Immature natural killer cell (primary cell): ENCODE measurements around the gene NTM. TPM values are rescaled to one million over a fixed set of nuclear protein-coding genes. Genes with fewer than 3 reads are reported as not detected.

Experiments
- DNase-seq, 3 donors: peaks; one replicate each; pipeline ENCODE4 v3.0.0; 2022; ENCODE audit warnings: mixed read lengths in 1 of 3
- H3K27ac Mint-ChIP-seq, 6 donors: one replicate each; pipeline ENCODE4 v1.8.0; 2020; ENCODE audit warnings: mixed read lengths in 6 of 6, mild to moderate bottlenecking in 5 of 6, inconsistent platforms in 4 of 6, moderate library complexity in 3 of 6
- H3K27me3 Mint-ChIP-seq, 3 donors: one replicate each; pipeline ENCODE4 v1.8.0; 2020 to 2021; ENCODE audit warnings: low read depth in 3 of 3, mild to moderate bottlenecking in 3 of 3, mixed read lengths in 3 of 3, moderate library complexity in 3 of 3, inconsistent platforms in 1 of 3
- H3K36me3 Mint-ChIP-seq, 3 donors: one replicate each; pipeline ENCODE4 v1.8.0; 2020; ENCODE audit warnings: mixed read lengths in 3 of 3, inconsistent platforms in 2 of 3, mild to moderate bottlenecking in 2 of 3
- H3K4me1 Mint-ChIP-seq, 2 donors: one replicate each; pipeline ENCODE4 v1.8.0; 2020; ENCODE audit warnings: inconsistent platforms in 2 of 2, mild to moderate bottlenecking in 2 of 2, mixed read lengths in 2 of 2, moderate library complexity in 1 of 2
- H3K4me3 Mint-ChIP-seq, 5 donors: one replicate each; pipeline ENCODE4 v1.8.0; 2020; ENCODE audit warnings: mild to moderate bottlenecking in 5 of 5, mixed read lengths in 5 of 5, inconsistent platforms in 3 of 5, moderate library complexity in 3 of 5
- H3K9me3 Mint-ChIP-seq, 6 donors: one replicate each; pipeline ENCODE4 v1.8.0; 2020; ENCODE audit warnings: mild to moderate bottlenecking in 6 of 6, mixed read lengths in 6 of 6, inconsistent platforms in 4 of 6, moderate library complexity in 3 of 6
- polyA plus RNA-seq, 3 donors: library from polyadenylated mRNA; unstranded; fragments of 300-500 nt; fragmentation: Illumina TruSeq; gene quantifications; one replicate each; pipeline ENCODE4 v1.2.3, GENCODE V29; 2021

Gene NTM
- polyA plus RNA-seq, 3 donors from 2014 or later: not detected

DNA sequence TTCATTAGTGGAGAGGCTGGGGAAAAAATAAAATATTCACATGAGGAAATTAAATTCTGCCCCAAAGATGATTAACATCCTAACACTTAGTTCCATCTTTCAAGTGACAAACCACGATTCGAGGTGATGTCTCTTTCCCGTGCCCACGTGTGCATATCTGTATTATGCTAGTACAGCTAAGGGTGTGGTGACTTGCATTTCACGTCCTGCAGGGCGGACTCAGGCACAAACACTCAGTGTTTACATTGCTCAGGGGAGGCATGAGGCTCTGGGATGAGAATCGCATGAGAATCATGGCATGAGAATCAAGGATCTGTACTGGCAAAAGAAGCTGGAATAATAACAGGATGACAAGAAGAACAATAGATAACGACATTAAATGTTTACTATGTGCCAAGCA, 179.4 kb downstream of the NTM start:
- Mint-ChIP-seq H3K36me3 (peaks cover 0 to 4% (median 0%) of the 10 kb centered on the region in 3 donors), H3K4me3 (no peak overlapping the region), H3K27me3 (peaks cover 0 to 6% (median 0%) of the 10 kb centered on the region in 3 donors), H3K27ac (no peak overlapping the region), H3K9me3 (peaks cover 0 to 2% (median 0%) of the 10 kb centered on the region in 6 donors), H3K4me1 (no peaks in the 10 kb centered on the region)
- no peak for DNase-seq

- no peaks in the 10 kb centered on the region for H3K36me3 Mint-ChIP-seq
- no peaks in the 10 kb centered on the region for H3K4me1 Mint-ChIP-seq
- no peak for DNase-seq
- no peak overlapping the region for H3K27ac Mint-ChIP-seq
- H3K9me3 Mint-ChIP-seq: peaks cover 0 to 5% (median 0%) of the 10 kb centered on the region in 6 donors
- H3K27me3 Mint-ChIP-seq: peaks cover 0 to 4% (median 0%) of the 10 kb centered on the region in 3 donors
- no peak overlapping the region for H3K4me3 Mint-ChIP-seq
These were observed 189.9 kb downstream of the NTM start for GRCh38 chr11:131560287-131560686.

GRCh38 chr11:131561501-131561900, 191.1 kb downstream of the NTM start:
- Mint-ChIP-seq H3K4me1 (no peaks in the 10 kb centered on the region), H3K27ac (no peak overlapping the region), H3K36me3 (no peaks in the 10 kb centered on the region), H3K27me3 (peaks cover 0 to 4% (median 0%) of the 10 kb centered on the region in 3 donors), H3K4me3 (no peak overlapping the region), H3K9me3 (peaks cover 0 to 5% (median 0%) of the 10 kb centered on the region in 6 donors)
- DNase-seq: no peak

GRCh38 chr11:131561972-131562371, 191.6 kb downstream of the NTM start:
- Mint-ChIP-seq H3K4me3 (no peak overlapping the region), H3K36me3 (no peaks in the 10 kb centered on the region), H3K27ac (no peak overlapping the region), H3K9me3 (peaks cover 0 to 4% (median 0%) of the 10 kb centered on the region in 6 donors), H3K4me1 (no peaks in the 10 kb centered on the region), H3K27me3 (peaks cover 0 to 4% (median 0%) of the 10 kb centered on the region in 3 donors)
- DNase-seq: no peak

- Mint-ChIP-seq H3K9me3 (peaks cover 0 to 3% (median 0%) of the 10 kb centered on the region in 6 donors), H3K4me1 (no peaks in the 10 kb centered on the region), H3K4me3 (no peak overlapping the region), H3K27me3 (peaks cover 0 to 1% (median 0%) of the 10 kb centered on the region in 3 donors), H3K27ac (no peak overlapping the region), H3K36me3 (no peaks in the 10 kb centered on the region)
- no peak for DNase-seq
These were observed 197.9 kb downstream of the NTM start for GRCh38 chr11:131568318-131568717.

- Mint-ChIP-seq H3K36me3 (no peaks in the 10 kb centered on the region), H3K27me3 (peaks cover 0 to 1% (median 0%) of the 10 kb centered on the region in 3 donors), H3K4me3 (no peak overlapping the region), H3K9me3 (peaks cover 0 to 2% (median 0%) of the 10 kb centered on the region in 6 donors), H3K27ac (no peak overlapping the region), H3K4me1 (no peaks in the 10 kb centered on the region)
- no peak for DNase-seq
These were observed 201.2 kb downstream of the NTM start for GRCh38 chr11:131571571-131571970.

- no peak for DNase-seq
- Mint-ChIP-seq H3K36me3 (no peaks in the 10 kb centered on the region), H3K9me3 (peaks cover 0 to 2% (median 0%) of the 10 kb centered on the region in 6 donors), H3K27me3 (peaks cover 0 to 1% (median 0%) of the 10 kb centered on the region in 3 donors), H3K4me1 (no peaks in the 10 kb centered on the region), H3K4me3 (no peak overlapping the region), H3K27ac (no peak overlapping the region)
These were observed 202.0 kb downstream of the NTM start for GRCh38 chr11:131572423-131572822.

DNA sequence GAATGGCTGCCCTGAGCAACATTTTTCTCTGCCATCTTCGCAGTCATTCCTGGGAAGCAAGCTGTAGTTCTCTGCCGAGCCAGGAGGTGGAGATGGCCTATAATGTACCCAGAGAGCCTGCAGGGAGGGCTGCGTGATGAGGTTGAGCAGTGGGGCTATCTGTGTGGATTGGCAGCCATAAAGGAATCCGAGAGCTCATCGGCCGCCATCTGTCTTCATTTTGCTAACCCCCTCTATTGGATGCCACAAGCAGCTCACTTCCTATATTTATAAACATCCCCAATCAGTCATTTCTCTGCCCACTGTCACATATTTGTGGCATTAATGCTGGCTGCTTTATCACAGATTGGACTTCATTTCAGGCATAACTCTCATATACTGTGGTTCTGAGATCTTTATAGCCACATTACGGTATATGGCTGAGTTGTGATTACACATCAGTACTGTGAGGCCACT, 209.5 kb downstream of the NTM start:
- peaks cover 0 to 6% (median 0%) of the 10 kb centered on the region in 6 donors for H3K9me3 Mint-ChIP-seq
- peaks cover 0 to 3% (median 1%) of the 10 kb centered on the region in 3 donors for H3K27me3 Mint-ChIP-seq
- H3K27ac Mint-ChIP-seq: no peak overlapping the region
- no peaks in the 10 kb centered on the region for H3K4me1 Mint-ChIP-seq
- H3K4me3 Mint-ChIP-seq: no peak overlapping the region
- DNase-seq: no peak
- no peaks in the 10 kb centered on the region for H3K36me3 Mint-ChIP-seq

GRCh38 chr11:131580476-131580875, 210.1 kb downstream of the NTM start:
- H3K36me3 Mint-ChIP-seq: no peaks in the 10 kb centered on the region
- peaks cover 0 to 3% (median 1%) of the 10 kb centered on the region in 3 donors for H3K27me3 Mint-ChIP-seq
- no peaks in the 10 kb centered on the region for H3K4me1 Mint-ChIP-seq
- peaks cover 0 to 6% (median 0%) of the 10 kb centered on the region in 6 donors for H3K9me3 Mint-ChIP-seq
- no peak for DNase-seq
- no peak overlapping the region for H3K27ac Mint-ChIP-seq
- no peak overlapping the region for H3K4me3 Mint-ChIP-seq

DNA sequence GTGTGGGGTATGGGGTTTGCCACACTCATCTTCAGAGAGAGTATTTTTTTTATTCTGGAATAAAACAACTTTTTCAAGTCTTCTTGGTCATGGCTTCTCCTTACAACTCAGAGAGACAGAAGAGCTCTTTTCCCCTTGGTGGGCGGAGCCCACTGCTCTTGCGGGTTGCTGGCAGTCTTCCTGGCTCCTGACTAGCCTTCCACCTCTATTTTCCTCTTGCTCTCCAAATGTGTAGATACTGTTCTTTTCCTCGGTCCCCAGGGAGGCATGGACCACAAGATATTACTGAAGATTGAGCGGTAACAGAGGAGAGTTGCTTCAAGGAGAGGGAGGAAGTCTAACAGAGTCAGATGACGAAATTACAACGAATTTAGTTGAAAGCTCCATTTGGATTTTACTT, 210.6 kb downstream of the NTM start:
- Mint-ChIP-seq H3K4me3 (no peak overlapping the region), H3K27ac (no peak overlapping the region), H3K9me3 (peaks cover 0 to 6% (median 0%) of the 10 kb centered on the region in 6 donors), H3K27me3 (peaks cover 0 to 3% (median 1%) of the 10 kb centered on the region in 3 donors), H3K4me1 (no peaks in the 10 kb centered on the region), H3K36me3 (no peaks in the 10 kb centered on the region)
- no peak for DNase-seq

GRCh38 chr11:131582021-131582525, 211.7 kb downstream of the NTM start:
- Mint-ChIP-seq H3K4me1 (no peaks in the 10 kb centered on the region), H3K36me3 (no peaks in the 10 kb centered on the region), H3K27ac (no peak overlapping the region), H3K4me3 (no peak overlapping the region), H3K9me3 (peaks cover 0 to 4% (median 0%) of the 10 kb centered on the region in 6 donors), H3K27me3 (peaks cover 0 to 3% (median 1%) of the 10 kb centered on the region in 3 donors)
- no peak for DNase-seq

- Mint-ChIP-seq H3K27ac (no peak overlapping the region), H3K9me3 (peaks cover 0 to 4% (median 0%) of the 10 kb centered on the region in 6 donors), H3K4me1 (no peaks in the 10 kb centered on the region), H3K27me3 (peaks cover 0 to 3% (median 1%) of the 10 kb centered on the region in 3 donors), H3K4me3 (no peak overlapping the region), H3K36me3 (no peaks in the 10 kb centered on the region)
- no peak for DNase-seq
These were observed 213.0 kb downstream of the NTM start for GRCh38 chr11:131583421-131583820.

- H3K4me1 Mint-ChIP-seq: no peaks in the 10 kb centered on the region
- no peak overlapping the region for H3K27ac Mint-ChIP-seq
- no peak for DNase-seq
- H3K27me3 Mint-ChIP-seq: peaks cover 0 to 3% (median 1%) of the 10 kb centered on the region in 3 donors
- no peak overlapping the region for H3K4me3 Mint-ChIP-seq
- no peaks in the 10 kb centered on the region for H3K36me3 Mint-ChIP-seq
- H3K9me3 Mint-ChIP-seq: peaks cover 0 to 3% (median 0%) of the 10 kb centered on the region in 6 donors
These were observed 213.5 kb downstream of the NTM start for GRCh38 chr11:131583938-131584337.

DNA sequence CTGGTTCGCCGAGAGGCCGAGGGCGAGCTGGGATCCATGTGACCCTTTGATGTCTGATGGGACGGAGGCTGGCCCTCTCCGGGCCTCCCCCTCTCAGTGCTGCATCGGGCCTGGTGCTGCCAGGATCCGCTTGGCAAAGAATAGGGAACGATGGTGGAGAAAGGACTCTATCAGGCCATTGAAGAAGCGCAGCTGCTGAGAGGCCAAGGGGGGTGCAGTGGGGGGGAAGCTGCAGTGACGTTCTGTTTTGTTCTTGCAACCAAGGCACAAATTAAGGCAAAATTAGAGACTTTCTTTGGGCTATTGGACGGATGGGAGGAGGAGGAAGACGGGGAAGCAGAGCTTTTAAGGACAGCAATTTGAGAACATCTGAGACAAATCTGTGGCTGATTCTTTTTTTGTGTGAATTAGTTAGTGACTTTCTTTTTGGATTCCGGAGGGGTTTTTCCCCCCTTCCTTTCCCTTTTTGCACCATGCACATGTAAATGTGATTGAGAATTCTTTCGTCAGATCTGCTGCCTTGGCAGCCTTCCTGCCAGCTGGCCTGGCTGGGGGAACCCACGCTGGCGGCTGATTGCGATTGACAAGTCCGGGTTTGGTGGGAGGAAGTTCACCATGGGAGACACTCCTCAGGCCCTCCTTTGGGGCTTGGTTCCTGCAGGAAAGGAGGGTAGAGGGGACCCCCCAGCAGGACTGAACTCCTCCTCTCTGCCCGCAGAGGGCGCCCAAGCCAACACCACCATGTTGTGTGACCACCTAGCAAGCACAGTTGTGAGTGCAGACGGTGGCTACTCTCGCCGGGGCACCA, 214.6 kb downstream of the NTM start:
- H3K36me3 Mint-ChIP-seq: no peaks in the 10 kb centered on the region
- no peak for DNase-seq
- H3K4me1 Mint-ChIP-seq: no peaks in the 10 kb centered on the region
- no peak overlapping the region for H3K27ac Mint-ChIP-seq
- H3K27me3 Mint-ChIP-seq: peaks cover 0 to 3% (median 1%) of the 10 kb centered on the region in 3 donors
- H3K4me3 Mint-ChIP-seq: no peak overlapping the region
- H3K9me3 Mint-ChIP-seq: peaks cover 0 to 3% (median 0%) of the 10 kb centered on the region in 6 donors
